Chondrocyte (in vitro differentiated cells): Measurements from ENCODE around the gene CDH22. TPM values are rescaled to one million over a fixed set of nuclear protein-coding genes. Genes with fewer than 3 reads are reported as not detected.

ENCODE experiments used
- DNase-seq: peaks from one replicate; pipeline ENCODE4 v3.0.0; 2021; ENCODE audit warnings: mixed read lengths, low spot score
- H3K27ac Mint-ChIP-seq: one replicate; pipeline ENCODE4 v1.8.0; 2021; ENCODE audit warnings: mild to moderate bottlenecking, moderate library complexity, mixed read lengths; ENCODE audit not compliant: unreplicated experiment
- H3K27me3 Mint-ChIP-seq: 2 replicates; pipeline ENCODE4 v1.8.0; 2021; ENCODE audit warnings: low read depth, mixed read lengths
- H3K36me3 Mint-ChIP-seq: 2 replicates; pipeline ENCODE4 v1.8.0; 2021; ENCODE audit warnings: low read depth, mixed read lengths
- H3K4me1 Mint-ChIP-seq: 2 replicates; pipeline ENCODE4 v1.8.0; 2021; ENCODE audit warnings: low read depth, mild to moderate bottlenecking, mixed read lengths
- H3K4me3 Mint-ChIP-seq: one replicate; pipeline ENCODE4 v1.8.0; 2021; ENCODE audit warnings: mild to moderate bottlenecking, moderate library complexity, mixed read lengths; ENCODE audit not compliant: unreplicated experiment
- H3K9me3 Mint-ChIP-seq: 2 replicates; pipeline ENCODE4 v1.8.0; 2021; ENCODE audit warnings: low read depth, mixed read lengths
- total RNA-seq: library from RNA; stranded (reverse); gene quantifications from 3 replicates; pipeline ENCODE4 v1.2.1, GENCODE V29; 2021
- TF ChIP-seq, protein P1 (sequence below): fragments of 200-600 bp; sonication (generic); IDR thresholded peaks from 2 replicates; pipeline ENCODE4 v1.5.0; 2021; ENCODE audit warnings: antibody characterized with exemption, mild to moderate bottlenecking, moderate library complexity

Gene CDH22
- total RNA-seq, 1 donor from 2014 or later: not detected

GRCh38 chr20:46196990-46197389 lies 111.3 kb downstream of the CDH22 start:
- peaks cover 35% of the 10 kb centered on the region for H3K27me3 Mint-ChIP-seq
- H3K9me3 Mint-ChIP-seq: no peaks in the 10 kb centered on the region
- no peak overlapping the region for H3K27ac Mint-ChIP-seq

DNA sequence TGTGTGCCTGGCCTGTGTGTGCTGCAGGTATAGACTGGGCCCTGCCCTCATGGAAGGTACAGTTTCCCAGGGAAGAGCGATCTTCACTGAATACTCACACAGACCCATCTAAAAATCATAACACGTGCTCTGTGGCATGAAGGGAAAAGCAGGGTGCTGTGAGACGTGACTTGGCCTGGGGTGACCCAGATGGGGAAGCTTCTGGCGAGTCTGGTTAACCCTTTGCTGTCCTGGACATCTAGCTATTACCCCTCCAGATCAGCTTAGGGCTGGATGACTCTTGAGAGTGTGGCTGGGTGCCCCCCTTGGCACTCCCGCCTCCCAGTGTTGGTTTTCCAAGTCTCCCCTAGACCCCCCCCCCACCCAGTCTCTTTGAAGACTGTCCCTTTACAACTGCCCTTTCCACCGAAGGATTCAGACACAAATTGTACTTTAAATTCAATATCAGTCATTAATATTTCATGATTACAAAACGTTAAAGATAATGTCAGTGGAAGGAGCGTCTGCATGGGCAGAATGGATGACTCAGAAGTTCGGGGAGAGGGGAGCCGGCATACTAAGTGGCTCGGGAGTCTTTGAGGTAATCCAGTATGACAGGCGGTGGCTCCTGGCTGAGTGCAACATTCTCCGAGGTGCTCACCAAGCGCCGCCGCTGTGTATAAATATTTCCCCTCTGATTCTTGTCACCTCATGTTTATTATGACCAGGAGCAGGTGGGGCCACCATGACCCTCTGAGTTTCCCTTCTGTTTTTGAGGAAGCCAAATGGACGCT lies 112.8 kb downstream of the CDH22 start:
- H3K4me3 Mint-ChIP-seq: no peak overlapping the region
- no peak overlapping the region for H3K27ac Mint-ChIP-seq
- DNase-seq: no peak
- H3K36me3 Mint-ChIP-seq: no peaks in the 10 kb centered on the region
- peaks cover 3% of the 10 kb centered on the region for H3K9me3 Mint-ChIP-seq
- TF ChIP-seq, protein P1, sequence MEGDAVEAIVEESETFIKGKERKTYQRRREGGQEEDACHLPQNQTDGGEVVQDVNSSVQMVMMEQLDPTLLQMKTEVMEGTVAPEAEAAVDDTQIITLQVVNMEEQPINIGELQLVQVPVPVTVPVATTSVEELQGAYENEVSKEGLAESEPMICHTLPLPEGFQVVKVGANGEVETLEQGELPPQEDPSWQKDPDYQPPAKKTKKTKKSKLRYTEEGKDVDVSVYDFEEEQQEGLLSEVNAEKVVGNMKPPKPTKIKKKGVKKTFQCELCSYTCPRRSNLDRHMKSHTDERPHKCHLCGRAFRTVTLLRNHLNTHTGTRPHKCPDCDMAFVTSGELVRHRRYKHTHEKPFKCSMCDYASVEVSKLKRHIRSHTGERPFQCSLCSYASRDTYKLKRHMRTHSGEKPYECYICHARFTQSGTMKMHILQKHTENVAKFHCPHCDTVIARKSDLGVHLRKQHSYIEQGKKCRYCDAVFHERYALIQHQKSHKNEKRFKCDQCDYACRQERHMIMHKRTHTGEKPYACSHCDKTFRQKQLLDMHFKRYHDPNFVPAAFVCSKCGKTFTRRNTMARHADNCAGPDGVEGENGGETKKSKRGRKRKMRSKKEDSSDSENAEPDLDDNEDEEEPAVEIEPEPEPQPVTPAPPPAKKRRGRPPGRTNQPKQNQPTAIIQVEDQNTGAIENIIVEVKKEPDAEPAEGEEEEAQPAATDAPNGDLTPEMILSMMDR: no peak
- peaks cover 34% of the 10 kb centered on the region for H3K27me3 Mint-ChIP-seq
- no peaks in the 10 kb centered on the region for H3K4me1 Mint-ChIP-seq

More at GRCh38 chr20:46196990-46197389, 111.3 kb downstream of the CDH22 start:
- H3K4me3 Mint-ChIP-seq: no peak overlapping the region
- H3K36me3 Mint-ChIP-seq: no peaks in the 10 kb centered on the region
- TF ChIP-seq, protein P1: no peak
- H3K4me1 Mint-ChIP-seq: no peaks in the 10 kb centered on the region
- DNase-seq: no peak

GRCh38 chr20:46194409-46194808 lies 113.9 kb downstream of the CDH22 start:
- TF ChIP-seq, protein P1: no peak
- no peaks in the 10 kb centered on the region for H3K4me1 Mint-ChIP-seq
- peaks cover 31% of the 10 kb centered on the region for H3K27me3 Mint-ChIP-seq
- DNase-seq: no peak
- H3K4me3 Mint-ChIP-seq: no peak overlapping the region
- no peak overlapping the region for H3K27ac Mint-ChIP-seq
- peaks cover 3% of the 10 kb centered on the region for H3K9me3 Mint-ChIP-seq
- no peaks in the 10 kb centered on the region for H3K36me3 Mint-ChIP-seq

- DNase-seq: no peak
- no peaks in the 10 kb centered on the region for H3K36me3 Mint-ChIP-seq
- H3K4me1 Mint-ChIP-seq: no peaks in the 10 kb centered on the region
- H3K4me3 Mint-ChIP-seq: no peak overlapping the region
- TF ChIP-seq, protein P1: no peak
- H3K27me3 Mint-ChIP-seq: peaks cover 25% of the 10 kb centered on the region
- no peak overlapping the region for H3K27ac Mint-ChIP-seq
- peaks cover 3% of the 10 kb centered on the region for H3K9me3 Mint-ChIP-seq
Observed at GRCh38 chr20:46192376-46192944, 115.8 kb downstream of the CDH22 start.

- H3K27me3 Mint-ChIP-seq: peaks cover 30% of the 10 kb centered on the region
- no peaks in the 10 kb centered on the region for H3K4me1 Mint-ChIP-seq
- H3K4me3 Mint-ChIP-seq: no peak overlapping the region
- H3K36me3 Mint-ChIP-seq: no peaks in the 10 kb centered on the region
- H3K9me3 Mint-ChIP-seq: peaks cover 3% of the 10 kb centered on the region
- no peak overlapping the region for H3K27ac Mint-ChIP-seq
- TF ChIP-seq, protein P1: no peak
- no peak for DNase-seq
Observed at GRCh38 chr20:46191611-46192010, 116.7 kb downstream of the CDH22 start.
